ENCODE measurements around the gene PPP6C. TPM values are rescaled to one million over a fixed set of nuclear protein-coding genes. Genes with fewer than 3 reads are reported as not detected.
A peak's percentile ranks its signal among the peaks of the same experiment; 100 is the strongest.
"Not testable (repeated sequence)": the region's sequence is repeated elsewhere in the genome, so short reads cannot be mapped to it uniquely, and the experiment has no call there.

PPP6C gene
- total RNA-seq, 1 experiment from 2014 or later: 41.2 TPM

GRCh38 chr9:125180876-125181275 is 8.7 kb downstream of the PPP6C start:
- Mint-ChIP-seq H3K36me3 (ENCODE audit: insufficient read depth, unreplicated experiment) (peaks cover 26% of the 10 kb centered on the region), H3K4me1 (ENCODE audit: low read depth, unreplicated experiment) (peaks cover 29% of the 10 kb centered on the region), H3K9me3 (ENCODE audit: unreplicated experiment) (no peaks in the 10 kb centered on the region), H3K27me3 (ENCODE audit: insufficient read depth, unreplicated experiment) (no peaks in the 10 kb centered on the region), H3K4me3 (ENCODE audit: unreplicated experiment) (no peak overlapping the region), H3K27ac (ENCODE audit: unreplicated experiment) (peak overlapping the region; percentile 17)
- intact Hi-C loops (cut with micrococcal nuclease; ENCODE audit: unreplicated experiment): no loop called here
- Histone ChIP-seq H3K27me3 (replicated peaks; ENCODE audit: control insufficient read depth, insufficient read depth, low read length) (no peaks in the 10 kb centered on the region), H3K9me3 (no peaks in the 10 kb centered on the region), H3K4me3 (ENCODE audit: low read depth, low read length) (no peak overlapping the region), H3K4me1 (peaks cover 23% of the 10 kb centered on the region), H3K36me3 (ENCODE audit: control insufficient read depth, insufficient read depth, low read length) (no peaks in the 10 kb centered on the region)
- TF ChIP-seq CTCF (IDR thresholded peaks at IDR 0.05; ENCODE audit: insufficient read depth in 1 of 2, low read depth in 1 of 2, low read length in 1 of 2, severe bottlenecking in 1 of 2, unreplicated experiment in 1 of 2): no peak
- ChIA-PET POLR2A (no interaction called here), CTCF (no interaction called here)
- no peak for DNase-seq
- BruUV-seq (replicated peaks): no TSS peak

- H3K4me3 ChIP-seq (ENCODE audit: low read depth, low read length); H3K4me3 Mint-ChIP-seq (ENCODE audit: unreplicated experiment); BruUV-seq (replicated peaks); H3K36me3 ChIP-seq (ENCODE audit: control insufficient read depth, insufficient read depth, low read length); CTCF ChIA-PET; DNase-seq; H3K27ac Mint-ChIP-seq (ENCODE audit: unreplicated experiment); H3K9me3 Mint-ChIP-seq (ENCODE audit: unreplicated experiment); H3K9me3 ChIP-seq; H3K27me3 ChIP-seq (replicated peaks; ENCODE audit: control insufficient read depth, insufficient read depth, low read length); intact Hi-C loops (cut with micrococcal nuclease; ENCODE audit: unreplicated experiment); H3K27me3 Mint-ChIP-seq (ENCODE audit: insufficient read depth, unreplicated experiment): not testable (repeated sequence)
- POLR2A ChIA-PET: interaction anchor here (0.7 kb wide), 1 partner anchor 327 kb away, joined by 3 read pairs; no protein-coding TSS in a partner anchor
- peaks cover 29% of the 10 kb centered on the region for H3K4me1 Mint-ChIP-seq (ENCODE audit: low read depth, unreplicated experiment)
- H3K4me1 ChIP-seq: peaks cover 23% of the 10 kb centered on the region
- peaks cover 28% of the 10 kb centered on the region for H3K36me3 Mint-ChIP-seq (ENCODE audit: insufficient read depth, unreplicated experiment)
Measured at GRCh38 chr9:125179776-125180175, 9.8 kb downstream of the PPP6C start.

GRCh38 chr9:125177888-125178287 is 11.7 kb downstream of the PPP6C start:
- intact Hi-C loops (cut with micrococcal nuclease; ENCODE audit: unreplicated experiment): no loop called here
- Mint-ChIP-seq H3K9me3 (ENCODE audit: unreplicated experiment) (no peaks in the 10 kb centered on the region), H3K4me1 (ENCODE audit: low read depth, unreplicated experiment) (peaks cover 18% of the 10 kb centered on the region), H3K4me3 (ENCODE audit: unreplicated experiment) (no peak overlapping the region), H3K27ac (ENCODE audit: unreplicated experiment) (no peak overlapping the region), H3K36me3 (ENCODE audit: insufficient read depth, unreplicated experiment) (peaks cover 32% of the 10 kb centered on the region), H3K27me3 (ENCODE audit: insufficient read depth, unreplicated experiment) (no peaks in the 10 kb centered on the region)
- no TSS peak for BruUV-seq (replicated peaks)
- no peaks in the 10 kb centered on the region for H3K9me3 ChIP-seq
- TF ChIP-seq CTCF (IDR thresholded peaks at IDR 0.05; ENCODE audit: insufficient read depth in 1 of 2, low read depth in 1 of 2, low read length in 1 of 2, severe bottlenecking in 1 of 2, unreplicated experiment in 1 of 2): no peak
- no peak for DNase-seq
- H3K4me1 ChIP-seq: peaks cover 10% of the 10 kb centered on the region
- ChIA-PET CTCF (no interaction called here), POLR2A (no interaction called here)
- no peaks in the 10 kb centered on the region for H3K27me3 ChIP-seq (replicated peaks; ENCODE audit: control insufficient read depth, insufficient read depth, low read length)
- no peak overlapping the region for H3K4me3 ChIP-seq (ENCODE audit: low read depth, low read length)
- no peaks in the 10 kb centered on the region for H3K36me3 ChIP-seq (ENCODE audit: control insufficient read depth, insufficient read depth, low read length)

- no peaks in the 10 kb centered on the region for H3K4me1 ChIP-seq
- ChIA-PET CTCF (no interaction called here), POLR2A (interaction anchor here (0.6 kb wide), 1 partner anchor 859 kb away, joined by 3 read pairs; no protein-coding TSS in a partner anchor)
- BruUV-seq (replicated peaks): no TSS peak
- TF ChIP-seq CTCF (IDR thresholded peaks at IDR 0.05; ENCODE audit: insufficient read depth in 1 of 2, low read depth in 1 of 2, low read length in 1 of 2, severe bottlenecking in 1 of 2, unreplicated experiment in 1 of 2): no peak
- no peaks in the 10 kb centered on the region for H3K27me3 ChIP-seq (replicated peaks; ENCODE audit: control insufficient read depth, insufficient read depth, low read length)
- peaks cover 16% of the 10 kb centered on the region for H3K4me1 Mint-ChIP-seq (ENCODE audit: low read depth, unreplicated experiment)
- H3K4me3 Mint-ChIP-seq (ENCODE audit: unreplicated experiment): no peak overlapping the region
- no peaks in the 10 kb centered on the region for H3K9me3 ChIP-seq
- peaks cover 40% of the 10 kb centered on the region for H3K36me3 Mint-ChIP-seq (ENCODE audit: insufficient read depth, unreplicated experiment)
- H3K27me3 Mint-ChIP-seq (ENCODE audit: insufficient read depth, unreplicated experiment): no peaks in the 10 kb centered on the region
- DNase-seq: no peak
- intact Hi-C loops (cut with micrococcal nuclease; ENCODE audit: unreplicated experiment): no loop called here
- H3K4me3 ChIP-seq (ENCODE audit: low read depth, low read length): no peak overlapping the region
- H3K9me3 Mint-ChIP-seq (ENCODE audit: unreplicated experiment): no peaks in the 10 kb centered on the region
- no peaks in the 10 kb centered on the region for H3K36me3 ChIP-seq (ENCODE audit: control insufficient read depth, insufficient read depth, low read length)
- no peak overlapping the region for H3K27ac Mint-ChIP-seq (ENCODE audit: unreplicated experiment)
Measured at GRCh38 chr9:125176636-125177035, 13.0 kb downstream of the PPP6C start.
